OCI-LY1 (cell line): Measurements from ENCODE around the gene NABP2.

Experiments used
- H2AFZ ChIP-seq: fragments of 200-600 bp; sonication (generic), shearing (Covaris generic); 2 replicates; pipeline ENCODE4 v1.6.0; 2014; ENCODE audit warnings: antibody characterized with exemption, mild to moderate bottlenecking, low read length
- H3F3A ChIP-seq: fragments of 200-600 bp; sonication (generic), shearing (Covaris generic); 2 replicates; pipeline ENCODE4 v1.6.0; 2014; ENCODE audit warnings: mild to moderate bottlenecking, antibody characterized with exemption, low read length, moderate library complexity; ENCODE audit not compliant: insufficient read depth
- H3K27ac ChIP-seq: fragments of 200-600 bp; sonication (generic); 2 replicates; pipeline ENCODE4 v1.5.1; 2014; ENCODE audit warnings: low read length, mixed run types, mild to moderate bottlenecking, low read depth; ENCODE audit not compliant: poor library complexity, severe bottlenecking
- H3K27me3 ChIP-seq: fragments of 200-600 bp; sonication (generic); 2 replicates; pipeline ENCODE4 v1.6.0; 2014; ENCODE audit warnings: antibody characterized with exemption, mild to moderate bottlenecking, low read length, moderate library complexity; ENCODE audit not compliant: insufficient read depth
- H3K36me3 ChIP-seq: fragments of 200-600 bp; sonication (generic); 2 replicates; pipeline ENCODE4 v1.6.1; 2014; ENCODE audit warnings: mild to moderate bottlenecking, antibody characterized with exemption, low read length, moderate library complexity, mixed read lengths; ENCODE audit not compliant: insufficient read depth
- H3K4me1 ChIP-seq: fragments of 200-600 bp; sonication (generic); 2 replicates; pipeline ENCODE4 v1.5.1; 2014; ENCODE audit warnings: mild to moderate bottlenecking, low read length, moderate library complexity; ENCODE audit not compliant: insufficient read depth, severe bottlenecking
- H3K4me2 ChIP-seq: fragments of 200-600 bp; sonication (generic), shearing (Covaris generic); 2 replicates; pipeline ENCODE4 v1.6.1; 2014; ENCODE audit warnings: low read length
- H3K4me3 ChIP-seq: fragments of 200-600 bp; sonication (generic); 2 replicates; pipeline ENCODE4 v1.5.1; 2014; ENCODE audit warnings: low read length, low read depth, mild to moderate bottlenecking, mixed read lengths; ENCODE audit not compliant: poor library complexity, severe bottlenecking
- H3K79me2 ChIP-seq: fragments of 200-600 bp; shearing (Covaris generic); 2 replicates; pipeline ENCODE4 v1.6.1; 2016; ENCODE audit warnings: mixed run types, low read length, mixed read lengths; ENCODE audit not compliant: insufficient read depth
- H3K9ac ChIP-seq: fragments of 200-600 bp; sonication (generic), shearing (Covaris generic); 2 replicates; pipeline ENCODE4 v1.6.1; 2014; ENCODE audit warnings: mild to moderate bottlenecking, low read length, mixed read lengths
- H3K9me2 ChIP-seq: fragments of 200-600 bp; sonication (generic), shearing (Covaris generic); 2 replicates; pipeline ENCODE4 v1.6.1; 2014; ENCODE audit warnings: low read depth, mild to moderate bottlenecking, low read length, mixed read lengths
- H3K9me3 ChIP-seq: fragments of 200-600 bp; shearing (Covaris generic); 2 replicates; pipeline ENCODE4 v1.6.1; 2014; ENCODE audit warnings: low read length, mixed read lengths
- H4K20me1 ChIP-seq: fragments of 200-600 bp; sonication (generic), shearing (Covaris generic); 2 replicates; pipeline ENCODE4 v1.6.0; 2016; ENCODE audit warnings: mild to moderate bottlenecking, low read length; ENCODE audit not compliant: insufficient read depth
- EZH2 ChIP-seq: fragments of 200-600 bp; sonication (generic), shearing (Covaris generic); IDR thresholded peaks from 2 replicates; pipeline ENCODE4 v1.8.0; 2017; ENCODE audit warnings: borderline replicate concordance, mixed run types, mild to moderate bottlenecking, antibody characterized with exemption, low read length, moderate library complexity, mixed read lengths
- TF ChIP-seq, protein P1 (sequence below): fragments of 200-600 bp; sonication (generic), shearing (Covaris generic); IDR thresholded peaks from 2 replicates; pipeline ENCODE4 v1.5.1; 2017; ENCODE audit warnings: mild to moderate bottlenecking, antibody characterized with exemption, low read length, moderate library complexity, mixed read lengths

Gene NABP2

DNA sequence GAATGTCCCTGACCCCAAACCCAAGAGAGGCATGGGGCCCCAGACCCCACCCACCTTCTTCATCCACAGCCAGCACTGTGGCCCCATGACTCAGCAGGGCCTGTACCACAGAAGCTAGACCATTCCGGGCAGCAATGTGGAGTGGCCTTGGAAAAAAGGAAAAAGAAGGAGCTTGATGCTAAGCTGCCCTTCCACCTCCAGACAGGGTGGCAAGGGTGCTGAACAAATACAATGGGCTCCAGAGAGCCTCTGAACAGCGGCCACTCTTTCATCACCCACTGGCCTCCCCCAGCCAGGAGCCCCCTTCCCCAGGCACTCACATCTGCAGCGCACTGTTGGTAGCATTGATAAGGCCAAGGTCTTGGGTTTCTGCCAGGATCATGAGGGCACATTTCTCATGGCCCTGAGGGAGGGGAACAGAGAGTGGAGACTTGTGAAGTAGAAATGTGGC, 19.6 kb downstream of the NABP2 start:
- Histone ChIP-seq H3K9me3 (no peaks in the 10 kb centered on the region), H3K79me2 (no peaks in the 10 kb centered on the region), H3K4me3 (no peak overlapping the region), H3K27me3 (no peaks in the 10 kb centered on the region), H3K36me3 (peaks cover 87% of the 10 kb centered on the region), H4K20me1 (no peaks in the 10 kb centered on the region), H3F3A (no peaks in the 10 kb centered on the region), H3K27ac (no peak overlapping the region), H2AFZ (no peak overlapping the region), H3K4me1 (peaks cover 6% of the 10 kb centered on the region), H3K4me2 (no peak overlapping the region), H3K9me2 (no peaks in the 10 kb centered on the region), H3K9ac (no peak overlapping the region)
- TF ChIP-seq, protein P1, sequence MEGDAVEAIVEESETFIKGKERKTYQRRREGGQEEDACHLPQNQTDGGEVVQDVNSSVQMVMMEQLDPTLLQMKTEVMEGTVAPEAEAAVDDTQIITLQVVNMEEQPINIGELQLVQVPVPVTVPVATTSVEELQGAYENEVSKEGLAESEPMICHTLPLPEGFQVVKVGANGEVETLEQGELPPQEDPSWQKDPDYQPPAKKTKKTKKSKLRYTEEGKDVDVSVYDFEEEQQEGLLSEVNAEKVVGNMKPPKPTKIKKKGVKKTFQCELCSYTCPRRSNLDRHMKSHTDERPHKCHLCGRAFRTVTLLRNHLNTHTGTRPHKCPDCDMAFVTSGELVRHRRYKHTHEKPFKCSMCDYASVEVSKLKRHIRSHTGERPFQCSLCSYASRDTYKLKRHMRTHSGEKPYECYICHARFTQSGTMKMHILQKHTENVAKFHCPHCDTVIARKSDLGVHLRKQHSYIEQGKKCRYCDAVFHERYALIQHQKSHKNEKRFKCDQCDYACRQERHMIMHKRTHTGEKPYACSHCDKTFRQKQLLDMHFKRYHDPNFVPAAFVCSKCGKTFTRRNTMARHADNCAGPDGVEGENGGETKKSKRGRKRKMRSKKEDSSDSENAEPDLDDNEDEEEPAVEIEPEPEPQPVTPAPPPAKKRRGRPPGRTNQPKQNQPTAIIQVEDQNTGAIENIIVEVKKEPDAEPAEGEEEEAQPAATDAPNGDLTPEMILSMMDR, result no peak
- TF ChIP-seq EZH2, result no peak

DNA sequence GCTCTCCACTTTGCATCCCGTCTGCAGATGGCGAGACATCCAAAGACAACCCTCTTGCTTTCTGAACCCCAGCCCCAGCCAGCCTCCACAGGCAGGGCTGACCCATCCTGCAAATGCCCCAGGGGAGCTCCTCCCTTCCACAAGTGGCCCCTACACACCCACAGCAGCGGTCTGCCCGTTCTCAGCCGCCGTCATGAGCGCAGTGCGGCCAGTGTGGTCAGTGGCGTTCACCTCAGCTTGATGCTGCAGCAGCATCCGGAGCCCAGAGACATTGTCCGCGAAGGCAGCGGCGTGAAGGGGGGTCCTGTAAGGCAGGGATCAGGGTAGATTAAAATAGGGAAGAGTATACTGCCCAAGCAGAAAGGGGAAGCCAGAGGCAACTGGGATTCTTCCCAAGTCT, 20.4 kb downstream of the NABP2 start:
- Histone ChIP-seq H3K9me2 (no peaks in the 10 kb centered on the region), H4K20me1 (no peaks in the 10 kb centered on the region), H3K79me2 (no peaks in the 10 kb centered on the region), H3K27ac (no peak overlapping the region), H3K27me3 (no peaks in the 10 kb centered on the region), H3K9ac (no peak overlapping the region), H3K36me3 (peaks cover 90% of the 10 kb centered on the region), H3K4me1 (peaks cover 6% of the 10 kb centered on the region), H3K4me3 (no peak overlapping the region), H3F3A (no peaks in the 10 kb centered on the region), H3K4me2 (no peak overlapping the region), H3K9me3 (no peaks in the 10 kb centered on the region), H2AFZ (no peak overlapping the region)
- TF ChIP-seq EZH2, result no peak
- TF ChIP-seq, protein P1, result no peak

DNA sequence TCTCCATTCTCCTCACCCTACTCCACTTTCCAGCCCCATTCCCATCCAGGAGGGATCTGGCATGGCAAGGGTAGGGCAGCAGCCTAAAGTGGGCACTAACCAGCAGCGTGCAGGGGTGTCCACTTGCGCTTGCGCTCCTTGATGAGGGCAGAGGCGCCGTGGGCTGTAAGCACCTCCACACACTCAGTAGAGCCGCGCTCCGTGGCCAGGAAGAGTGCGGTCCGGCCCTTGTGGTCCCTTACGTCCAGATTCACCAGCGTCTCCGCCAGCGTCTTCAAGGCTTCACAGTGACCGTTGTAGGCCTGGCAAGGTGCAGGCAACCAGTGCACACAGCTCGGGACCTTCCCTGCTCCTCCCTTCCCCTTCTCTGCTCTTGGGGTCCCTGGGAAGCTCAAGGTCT, 23.8 kb downstream of the NABP2 start:
- H3K27ac ChIP-seq, result no peak overlapping the region
- TF ChIP-seq EZH2, result no peak
- TF ChIP-seq, protein P1, result no peak
- H2AFZ ChIP-seq, result no peak overlapping the region
- peaks cover 82% of the 10 kb centered on the region for H3K36me3 ChIP-seq
- H3K9me3 ChIP-seq, result no peaks in the 10 kb centered on the region
- no peaks in the 10 kb centered on the region for H3K79me2 ChIP-seq
- no peak overlapping the region for H3K9ac ChIP-seq
- no peaks in the 10 kb centered on the region for H3F3A ChIP-seq
- H3K9me2 ChIP-seq, result no peaks in the 10 kb centered on the region
- H3K4me1 ChIP-seq, result no peaks in the 10 kb centered on the region
- no peak overlapping the region for H3K4me3 ChIP-seq
- no peaks in the 10 kb centered on the region for H3K27me3 ChIP-seq
- no peaks in the 10 kb centered on the region for H4K20me1 ChIP-seq
- no peak overlapping the region for H3K4me2 ChIP-seq
